Smooth muscle cell of the brain vasculature (primary cell): ENCODE results near the gene PGM2.
"Not testable (repeated sequence)": the region's sequence is repeated elsewhere in the genome, so short reads cannot be mapped to it uniquely, and the experiment has no call there.

ENCODE experiments used
- DNase-seq: peaks from one replicate; pipeline ENCODE4 v3.0.0-alpha.2; 2012; ENCODE audit warnings: low read depth, low spot score

PGM2 gene

GRCh38 chr4:37826295-37827029, at the start of gene PGM2:
TSS of gene PGM2 (plus strand) at chr4:37826686. CDS start at chr4:37826733, 47 bp downstream.
- no peak for DNase-seq

- DNase-seq: no peak
These were observed 46.6 kb upstream of the PGM2 start for GRCh38 chr4:37779896-37780295.

GRCh38 chr4:37780444-37781130, 45.9 kb upstream of the PGM2 start:
- no peak for DNase-seq

GRCh38 chr4:37781131-37781455, 45.4 kb upstream of the PGM2 start:
- DNase-seq: no peak

- not testable (repeated sequence) for DNase-seq
These were observed 40.2 kb upstream of the PGM2 start for GRCh38 chr4:37786267-37786666.

- DNase-seq: not testable (repeated sequence)
These were observed 38.5 kb upstream of the PGM2 start for GRCh38 chr4:37787883-37788460.

- no peak for DNase-seq
These were observed 37.7 kb upstream of the PGM2 start for GRCh38 chr4:37788819-37789218.

GRCh38 chr4:37792241-37792640, 34.2 kb upstream of the PGM2 start:
- no peak for DNase-seq

GRCh38 chr4:37793562-37793961, 32.9 kb upstream of the PGM2 start:
- DNase-seq: no peak

GRCh38 chr4:37794056-37794455, 32.4 kb upstream of the PGM2 start:
- no peak for DNase-seq

- DNase-seq: no peak
These were observed 30.8 kb upstream of the PGM2 start for GRCh38 chr4:37795581-37796195.

GRCh38 chr4:37797374-37797773, 29.1 kb upstream of the PGM2 start:
- no peak for DNase-seq

- DNase-seq: no peak
These were observed 28.6 kb upstream of the PGM2 start for GRCh38 chr4:37797923-37798322.

GRCh38 chr4:37798616-37799015, 27.9 kb upstream of the PGM2 start:
- DNase-seq: no peak

- no peak for DNase-seq
These were observed 26.4 kb upstream of the PGM2 start for GRCh38 chr4:37799941-37800554.

- DNase-seq: no peak
These were observed 24.3 kb upstream of the PGM2 start for GRCh38 chr4:37802068-37802666.

GRCh38 chr4:37803348-37803973, 23.0 kb upstream of the PGM2 start:
- DNase-seq: no peak

- no peak for DNase-seq
These were observed 21.4 kb upstream of the PGM2 start for GRCh38 chr4:37805091-37805490.

- no peak for DNase-seq
These were observed 13.8 kb upstream of the PGM2 start for GRCh38 chr4:37812713-37813112.

GRCh38 chr4:37815591-37815990, 10.9 kb upstream of the PGM2 start:
- no peak for DNase-seq

- no peak for DNase-seq
These were observed 10.5 kb upstream of the PGM2 start for GRCh38 chr4:37816006-37816405.
